Activated CD8-positive, alpha-beta T cell treated with anti-CD3 and anti-CD28 coated beads, Interleukin-2, amount 10 ng/mL, durations not matched to agents 7 days and 5 days (primary cell): ENCODE results near the gene MIB2. TPM values are rescaled to one million over a fixed set of nuclear protein-coding genes. Genes with fewer than 3 reads are reported as not detected.

Source experiments
- ATAC-seq: fragments of 150-1000 bp; cut with Tn5 transposase; one replicate; pipeline ENCODE4 v1.10.0; 2021; ENCODE audit warnings: moderate library complexity
- CTCF ChIA-PET: fragments of 350-600 bp; sonication (Branson Sonifier 250); formaldehyde crosslinking; loops from one replicate; lab custom pipeline; 2021; ENCODE audit warnings: antibody characterized with exemption; lab: Charles Lee
- POLR2A ChIA-PET: fragments of 350-600 bp; sonication (Branson Sonifier 250); formaldehyde crosslinking; loops from one replicate; lab custom pipeline; 2021; ENCODE audit warnings: antibody characterized with exemption; lab: Charles Lee
- DNase-seq: peaks from one replicate; pipeline ENCODE4 v3.0.0-alpha.2; 2020
- H3K27ac Mint-ChIP-seq: one replicate; pipeline ENCODE4 v1.8.0; 2021; ENCODE audit warnings: mild to moderate bottlenecking, mixed read lengths
- H3K27me3 Mint-ChIP-seq: one replicate; pipeline ENCODE4 v1.8.0; 2021; ENCODE audit warnings: low read depth, mixed read lengths
- H3K36me3 Mint-ChIP-seq: one replicate; pipeline ENCODE4 v1.8.0; 2021; ENCODE audit warnings: low read depth, mixed read lengths
- H3K4me1 Mint-ChIP-seq: one replicate; pipeline ENCODE4 v1.8.0; 2021; ENCODE audit warnings: low read depth, mixed read lengths
- H3K4me3 Mint-ChIP-seq: one replicate; pipeline ENCODE4 v1.8.0; 2021; ENCODE audit warnings: mild to moderate bottlenecking, mixed read lengths
- H3K9me3 Mint-ChIP-seq: one replicate; pipeline ENCODE4 v1.8.0; 2022; ENCODE audit warnings: mixed read lengths; ENCODE audit not compliant: insufficient read depth
- total RNA-seq, 2 experiments: library from RNA; stranded (reverse); gene quantifications; one replicate each; pipeline ENCODE4 v1.2.3, GENCODE V29; 2021

Gene MIB2
- total RNA-seq, 2 experiments from 2014 or later = 49.3 to 50.7 TPM

GRCh38 chr1:1617925-1618324 is 2.6 kb downstream of the MIB2 start:
- peaks cover 34% of the 10 kb centered on the region for H3K4me1 Mint-ChIP-seq
- H3K36me3 Mint-ChIP-seq = peaks cover 13% of the 10 kb centered on the region
- H3K27me3 Mint-ChIP-seq = no peaks in the 10 kb centered on the region
- H3K9me3 Mint-ChIP-seq = no peaks in the 10 kb centered on the region
- POLR2A ChIA-PET = no interaction called here
- H3K4me3 Mint-ChIP-seq = no peak overlapping the region
- no peak overlapping the region for H3K27ac Mint-ChIP-seq
- CTCF ChIA-PET = no interaction called here
- DNase-seq (no peak), ATAC-seq (no peak)

GRCh38 chr1:1618396-1619068 is 3.2 kb downstream of the MIB2 start:
- peaks cover 33% of the 10 kb centered on the region for H3K4me1 Mint-ChIP-seq
- DNase-seq = no peak
- POLR2A ChIA-PET = no interaction called here
- peaks cover 12% of the 10 kb centered on the region for H3K36me3 Mint-ChIP-seq
- no peak overlapping the region for H3K4me3 Mint-ChIP-seq
- no peak for ATAC-seq
- CTCF ChIA-PET = interaction anchor here (1.0 kb wide), 1 partner anchor 11 kb away, joined by 6 read pairs; no protein-coding TSS in a partner anchor
- no peaks in the 10 kb centered on the region for H3K9me3 Mint-ChIP-seq
- no peaks in the 10 kb centered on the region for H3K27me3 Mint-ChIP-seq
- no peak overlapping the region for H3K27ac Mint-ChIP-seq

DNA sequence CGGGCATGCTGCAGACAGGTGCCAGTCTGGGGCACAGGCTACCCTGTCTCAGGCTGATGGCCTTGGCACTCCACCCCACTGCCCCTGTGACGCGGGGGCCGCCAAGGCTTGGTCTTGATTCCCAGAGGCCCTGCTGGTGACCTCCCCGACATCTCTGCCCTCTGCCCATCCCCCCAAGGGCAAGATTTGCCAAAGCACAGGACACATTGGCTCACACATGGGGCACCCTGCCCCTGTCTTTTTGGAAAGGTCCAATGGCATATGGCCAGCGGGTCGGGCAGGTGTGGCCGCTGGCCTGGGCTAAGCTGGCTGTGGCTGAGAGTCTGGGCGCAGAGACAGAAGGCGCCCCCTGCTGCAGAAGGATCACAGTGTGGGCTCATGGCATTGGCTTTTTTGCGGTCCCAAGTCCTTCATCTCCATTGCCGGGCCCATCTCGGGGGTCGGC is 4.6 kb downstream of the MIB2 start:
- no peak for ATAC-seq
- no peak for DNase-seq
- POLR2A ChIA-PET = no interaction called here
- H3K27ac Mint-ChIP-seq = no peak overlapping the region
- H3K4me1 Mint-ChIP-seq = peaks cover 19% of the 10 kb centered on the region
- CTCF ChIA-PET = interaction anchor here (1.0 kb wide), 1 partner anchor 10 kb away, joined by 6 read pairs; no protein-coding TSS in a partner anchor
- H3K27me3 Mint-ChIP-seq = no peaks in the 10 kb centered on the region
- no peaks in the 10 kb centered on the region for H3K9me3 Mint-ChIP-seq
- no peak overlapping the region for H3K4me3 Mint-ChIP-seq
- H3K36me3 Mint-ChIP-seq = peaks cover 4% of the 10 kb centered on the region

GRCh38 chr1:1620433-1621139 is 5.3 kb downstream of the MIB2 start:
- H3K9me3 Mint-ChIP-seq = no peaks in the 10 kb centered on the region
- DNase-seq (no peak), ATAC-seq (no peak)
- no peak overlapping the region for H3K27ac Mint-ChIP-seq
- peaks cover 17% of the 10 kb centered on the region for H3K4me1 Mint-ChIP-seq
- ChIA-PET POLR2A (no interaction called here), CTCF (no interaction called here)
- peaks cover 4% of the 10 kb centered on the region for H3K36me3 Mint-ChIP-seq
- no peak overlapping the region for H3K4me3 Mint-ChIP-seq
- no peaks in the 10 kb centered on the region for H3K27me3 Mint-ChIP-seq

DNA sequence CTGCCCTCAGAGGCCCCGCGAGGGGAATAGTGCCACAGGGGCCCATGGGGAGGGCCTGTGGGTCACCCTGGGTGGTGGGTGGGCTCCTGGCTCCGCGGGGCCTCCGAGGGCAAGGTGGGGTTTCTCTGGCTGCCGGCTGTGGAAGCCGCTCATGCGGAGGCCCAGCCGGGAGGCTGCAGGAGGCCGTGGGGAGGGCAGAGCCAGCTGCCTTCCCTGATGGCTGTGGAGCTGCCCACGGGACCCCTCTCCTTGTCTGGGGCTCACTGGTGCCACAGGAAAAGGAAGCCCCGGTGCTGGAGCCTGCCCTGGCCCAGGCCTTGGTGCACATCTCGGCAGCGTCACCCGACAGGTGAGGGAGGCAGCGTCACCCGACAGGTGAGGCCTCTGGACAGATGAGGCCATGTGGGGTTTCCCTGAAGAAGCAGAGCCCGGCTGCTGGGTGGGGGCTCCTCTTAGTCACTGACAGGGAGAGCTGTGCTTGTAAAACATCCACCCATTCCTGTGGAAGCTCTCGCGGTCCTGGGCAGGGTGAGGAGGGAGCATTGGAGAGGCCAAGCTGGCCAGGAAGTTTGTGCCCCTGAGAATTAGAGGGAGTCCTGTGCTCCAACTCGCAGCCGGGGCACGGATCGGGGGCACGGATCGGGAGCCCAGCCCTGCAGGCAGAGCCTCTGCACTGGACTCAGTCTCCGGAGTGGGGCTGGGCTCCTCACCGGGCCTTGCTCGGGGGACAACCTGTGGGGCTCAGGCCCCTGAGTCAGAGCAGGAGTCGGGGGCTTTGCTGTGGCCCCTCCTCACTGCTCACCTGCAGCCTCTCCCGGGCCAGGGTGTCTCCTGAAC is 6.1 kb downstream of the MIB2 start:
- no peak for DNase-seq
- Mint-ChIP-seq H3K27me3 (no peaks in the 10 kb centered on the region), H3K36me3 (peaks cover 4% of the 10 kb centered on the region), H3K27ac (no peak overlapping the region), H3K4me1 (peaks cover 17% of the 10 kb centered on the region), H3K9me3 (no peaks in the 10 kb centered on the region), H3K4me3 (no peak overlapping the region)
- no peak for ATAC-seq
- ChIA-PET CTCF (no interaction called here), POLR2A (no interaction called here)

- H3K27me3 Mint-ChIP-seq = no peaks in the 10 kb centered on the region
- peaks cover 4% of the 10 kb centered on the region for H3K36me3 Mint-ChIP-seq
- H3K9me3 Mint-ChIP-seq = no peaks in the 10 kb centered on the region
- H3K4me3 Mint-ChIP-seq = no peak overlapping the region
- DNase-seq (no peak), ATAC-seq (no peak)
- POLR2A ChIA-PET = no interaction called here
- H3K4me1 Mint-ChIP-seq = peaks cover 9% of the 10 kb centered on the region
- CTCF ChIA-PET = no interaction called here
- no peak overlapping the region for H3K27ac Mint-ChIP-seq
Observed at GRCh38 chr1:1622010-1622787, 6.9 kb downstream of the MIB2 start.

GRCh38 chr1:1622788-1623094 is 7.4 kb downstream of the MIB2 start:
- H3K9me3 Mint-ChIP-seq = no peaks in the 10 kb centered on the region
- POLR2A ChIA-PET = no interaction called here
- H3K27ac Mint-ChIP-seq = no peak overlapping the region
- DNase-seq = no peak
- no peak overlapping the region for H3K4me3 Mint-ChIP-seq
- H3K36me3 Mint-ChIP-seq = peaks cover under 1% of the 10 kb centered on the region
- CTCF ChIA-PET = no interaction called here
- no peak for ATAC-seq
- peaks cover 4% of the 10 kb centered on the region for H3K4me1 Mint-ChIP-seq
- no peaks in the 10 kb centered on the region for H3K27me3 Mint-ChIP-seq

DNA sequence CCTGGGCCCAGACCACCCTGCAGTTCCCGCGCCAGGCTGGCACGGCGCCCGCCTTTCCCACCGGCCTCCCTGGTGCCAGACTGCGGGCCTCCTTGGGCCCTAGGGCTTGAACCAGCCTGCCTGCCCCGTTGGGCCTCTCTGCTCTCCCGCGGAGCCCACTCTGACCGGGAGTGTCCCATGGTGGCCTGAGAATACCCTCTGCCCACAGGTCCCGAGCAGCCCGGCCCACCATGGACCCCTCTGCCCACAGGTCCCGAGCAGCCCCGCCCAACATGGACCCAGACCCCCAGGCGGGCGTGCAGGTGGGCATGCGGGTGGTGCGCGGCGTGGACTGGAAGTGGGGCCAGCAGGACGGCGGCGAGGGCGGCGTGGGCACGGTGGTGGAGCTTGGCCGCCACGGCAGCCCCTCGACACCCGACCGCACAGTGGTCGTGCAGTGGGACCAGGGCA is 7.9 kb downstream of the MIB2 start:
- Mint-ChIP-seq H3K9me3 (no peaks in the 10 kb centered on the region), H3K36me3 (no peaks in the 10 kb centered on the region), H3K27ac (no peak overlapping the region), H3K4me3 (no peak overlapping the region), H3K27me3 (no peaks in the 10 kb centered on the region), H3K4me1 (peaks cover 2% of the 10 kb centered on the region)
- ATAC-seq = no peak
- CTCF ChIA-PET = no interaction called here
- no peak for DNase-seq
- POLR2A ChIA-PET = no interaction called here

GRCh38 chr1:1623631-1624442 is 8.5 kb downstream of the MIB2 start:
- ATAC-seq = no peak
- Mint-ChIP-seq H3K36me3 (no peaks in the 10 kb centered on the region), H3K4me1 (peaks cover 4% of the 10 kb centered on the region), H3K27me3 (no peaks in the 10 kb centered on the region), H3K27ac (no peak overlapping the region), H3K9me3 (no peaks in the 10 kb centered on the region), H3K4me3 (no peak overlapping the region)
- ChIA-PET POLR2A (no interaction called here), CTCF (no interaction called here)
- DNase-seq = no peak

DNA sequence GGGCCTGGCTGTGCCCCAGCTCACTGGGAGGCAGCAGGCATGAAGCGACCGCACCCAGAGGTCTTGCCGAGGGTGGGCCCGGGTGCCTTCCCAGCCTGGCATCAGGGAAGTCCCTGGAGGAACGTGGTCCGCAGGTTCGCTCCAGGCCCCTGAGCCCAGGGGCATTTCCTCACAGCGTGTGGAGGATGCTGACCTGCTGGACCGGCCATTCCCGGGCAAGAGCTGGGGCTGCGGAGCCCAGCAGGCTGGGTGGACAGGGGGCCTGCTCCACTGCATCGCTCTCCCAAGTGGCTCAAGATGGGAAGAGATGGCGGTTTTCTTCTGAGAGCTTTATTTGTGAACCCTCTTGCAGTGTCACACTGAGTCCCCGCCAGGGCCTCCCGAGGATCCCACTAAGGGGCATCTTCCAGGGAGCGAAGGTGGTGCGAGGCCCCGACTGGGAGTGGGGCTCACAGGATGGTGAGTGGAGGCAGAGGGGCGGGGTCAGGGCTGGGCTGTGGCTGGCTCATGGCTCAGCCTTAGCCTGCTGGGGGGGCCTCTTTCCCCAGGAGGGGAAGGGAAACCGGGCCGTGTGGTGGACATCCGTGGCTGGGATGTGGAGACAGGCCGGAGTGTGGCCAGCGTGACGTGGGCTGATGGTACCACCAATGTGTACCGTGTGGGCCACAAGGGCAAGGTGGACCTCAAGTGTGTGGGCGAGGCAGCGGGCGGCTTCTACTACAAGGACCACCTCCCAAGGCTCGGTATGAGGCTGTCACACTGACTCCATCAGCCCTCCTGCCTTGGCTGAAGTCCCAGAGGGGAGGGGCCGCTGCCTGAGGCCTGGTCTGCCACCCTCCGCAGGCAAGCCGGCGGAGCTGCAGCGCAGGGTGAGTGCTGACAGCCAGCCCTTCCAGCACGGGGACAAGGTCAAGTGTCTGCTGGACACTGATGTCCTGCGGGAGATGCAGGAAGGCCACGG is 9.4 kb downstream of the MIB2 start:
- Mint-ChIP-seq H3K27ac (no peak overlapping the region), H3K27me3 (no peaks in the 10 kb centered on the region), H3K36me3 (no peaks in the 10 kb centered on the region), H3K9me3 (no peaks in the 10 kb centered on the region), H3K4me3 (no peak overlapping the region), H3K4me1 (peaks cover 4% of the 10 kb centered on the region)
- DNase-seq (no peak), ATAC-seq (no peak)
- ChIA-PET POLR2A (no interaction called here), CTCF (no interaction called here)
